Neural crest cell (in vitro differentiated cells): ENCODE results near the gene GAS2L1. TPM values are rescaled to one million over a fixed set of nuclear protein-coding genes. Genes with fewer than 3 reads are reported as not detected.
A peak's percentile ranks its signal among the peaks of the same experiment; 100 is the strongest.

Experiments used
- DNase-seq: peaks from one replicate; pipeline ENCODE4 v3.0.0; 2021; ENCODE audit warnings: low read depth, mixed read lengths, low spot score
- H3K27ac Mint-ChIP-seq: one replicate; pipeline ENCODE4 v1.8.0; 2021; ENCODE audit warnings: mild to moderate bottlenecking, mixed read lengths; ENCODE audit not compliant: unreplicated experiment
- H3K27me3 Mint-ChIP-seq: 2 replicates; pipeline ENCODE4 v1.8.0; 2021; ENCODE audit warnings: low read depth, mild to moderate bottlenecking, mixed read lengths
- H3K36me3 Mint-ChIP-seq: 2 replicates; pipeline ENCODE4 v1.8.0; 2021; ENCODE audit warnings: low read depth, mild to moderate bottlenecking, mixed read lengths
- H3K4me1 Mint-ChIP-seq: 2 replicates; pipeline ENCODE4 v1.8.0; 2021; ENCODE audit warnings: mixed read lengths
- H3K4me3 Mint-ChIP-seq: one replicate; pipeline ENCODE4 v1.8.0; 2021; ENCODE audit warnings: mild to moderate bottlenecking, mixed read lengths
- H3K9me3 Mint-ChIP-seq: 2 replicates; pipeline ENCODE4 v1.8.0; 2021; ENCODE audit warnings: mixed read lengths
- microRNA-seq: library from miRNA; unstranded; fragments of <30 nt; microRNA quantifications from one replicate; pipeline ENCODE4, GENCODE V29; 2020
- total RNA-seq: library from RNA; stranded (reverse); gene quantifications from 2 replicates; pipeline ENCODE4 v1.2.1, GENCODE V29; 2021
- TF ChIP-seq, protein P1 (sequence below): fragments of 200-600 bp; sonication (generic); conservative IDR thresholded peaks from 2 replicates; pipeline ENCODE4 v1.5.0; 2021; ENCODE audit warnings: antibody characterized with exemption, mild to moderate bottlenecking

Gene GAS2L1
- total RNA-seq, 1 donor from 2014 or later = 8.9 TPM

DNA sequence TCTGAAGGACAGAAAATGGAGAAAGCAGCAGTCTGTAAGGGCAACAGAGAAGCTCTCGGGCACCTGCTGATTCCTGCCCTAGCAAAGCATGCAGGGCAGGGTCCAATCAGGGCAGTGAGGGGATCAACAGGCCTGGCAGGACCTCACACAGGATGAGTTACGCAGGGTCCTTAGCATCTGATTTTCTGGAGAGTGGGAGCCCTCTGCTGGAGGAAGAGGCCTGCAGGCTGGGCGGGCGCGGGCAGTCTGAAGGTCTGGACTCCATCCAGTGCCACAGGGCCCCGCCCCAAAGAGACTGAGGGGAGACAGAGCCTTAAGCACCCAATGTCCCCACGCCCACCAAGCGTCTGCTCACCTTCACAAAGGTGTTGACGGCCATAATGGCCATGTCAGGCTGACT, 53.0 kb downstream of the GAS2L1 start:
- TF ChIP-seq, protein P1, sequence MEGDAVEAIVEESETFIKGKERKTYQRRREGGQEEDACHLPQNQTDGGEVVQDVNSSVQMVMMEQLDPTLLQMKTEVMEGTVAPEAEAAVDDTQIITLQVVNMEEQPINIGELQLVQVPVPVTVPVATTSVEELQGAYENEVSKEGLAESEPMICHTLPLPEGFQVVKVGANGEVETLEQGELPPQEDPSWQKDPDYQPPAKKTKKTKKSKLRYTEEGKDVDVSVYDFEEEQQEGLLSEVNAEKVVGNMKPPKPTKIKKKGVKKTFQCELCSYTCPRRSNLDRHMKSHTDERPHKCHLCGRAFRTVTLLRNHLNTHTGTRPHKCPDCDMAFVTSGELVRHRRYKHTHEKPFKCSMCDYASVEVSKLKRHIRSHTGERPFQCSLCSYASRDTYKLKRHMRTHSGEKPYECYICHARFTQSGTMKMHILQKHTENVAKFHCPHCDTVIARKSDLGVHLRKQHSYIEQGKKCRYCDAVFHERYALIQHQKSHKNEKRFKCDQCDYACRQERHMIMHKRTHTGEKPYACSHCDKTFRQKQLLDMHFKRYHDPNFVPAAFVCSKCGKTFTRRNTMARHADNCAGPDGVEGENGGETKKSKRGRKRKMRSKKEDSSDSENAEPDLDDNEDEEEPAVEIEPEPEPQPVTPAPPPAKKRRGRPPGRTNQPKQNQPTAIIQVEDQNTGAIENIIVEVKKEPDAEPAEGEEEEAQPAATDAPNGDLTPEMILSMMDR = peak; percentile 65
- Mint-ChIP-seq H3K27me3 (no peaks in the 10 kb centered on the region), H3K4me3 (no peak overlapping the region), H3K4me1 (peaks cover 5% of the 10 kb centered on the region), H3K36me3 (peaks cover 3% of the 10 kb centered on the region), H3K9me3 (no peaks in the 10 kb centered on the region), H3K27ac (no peak overlapping the region)
- DNase-seq = peak; percentile 55

Small RNAs within 50 kb of the gene (microRNA-seq; reads per million reads assigned to microRNA genes)
- gene MIR3653 = 27.2 reads per million, percentile 40 among the genes with 10 or more reads in this experiment

Other genes with a start within 250 kb of the GAS2L1 start
- not detected in 2 replicates for gene C22orf31, start 244.8 kb upstream of the GAS2L1 start, total RNA-seq
- gene KREMEN1, start 233.6 kb upstream of the GAS2L1 start, total RNA-seq = 3.9 and 4.9 TPM in 2 replicates
- gene EMID1, start 100.8 kb upstream of the GAS2L1 start, total RNA-seq = 9.0 and 10.4 TPM in 2 replicates
- 64.9 and 65.6 TPM in 2 replicates for gene RHBDD3, start 38.7 kb upstream of the GAS2L1 start, total RNA-seq
- 483 and 497 TPM in 2 replicates for gene EWSR1, start 38.4 kb upstream of the GAS2L1 start, total RNA-seq
- gene RASL10A, start 9.0 kb downstream of the GAS2L1 start, total RNA-seq = 0.27 and 0.63 TPM in 2 replicates
- 56.7 and 58.4 TPM in 2 replicates for gene AP1B1, start 81.9 kb downstream of the GAS2L1 start, total RNA-seq
- gene RFPL1, start 131.9 kb downstream of the GAS2L1 start, total RNA-seq = not detected in 2 replicates
- 2.9 and 3.9 TPM in 2 replicates for gene NEFH, start 173.6 kb downstream of the GAS2L1 start, total RNA-seq
- 73.2 and 77.1 TPM in 2 replicates for gene THOC5, start 247.1 kb downstream of the GAS2L1 start, total RNA-seq